Stimulated activated CD4-positive, alpha-beta T cell treated with anti-CD3 and anti-CD28 coated beads, Interleukin-2, amount 100 ng/mL, for 48 hours (primary cell): ENCODE data around the gene SYNE2.
A peak's percentile ranks its signal among the peaks of the same experiment; 100 is the strongest.

Experiments used
- DNase-seq, 2 donors: peaks; one replicate each; pipeline ENCODE4 v3.0.0-alpha.2; 2020

Gene SYNE2

GRCh38 chr14:64225151-64225757 lies 372.4 kb downstream of the SYNE2 start:
- no peak for DNase-seq

- DNase-seq: no peak
Measured at GRCh38 chr14:64227856-64228255, 375.1 kb downstream of the SYNE2 start.

GRCh38 chr14:64229489-64229888 lies 376.7 kb downstream of the SYNE2 start:
- DNase-seq: no peak

GRCh38 chr14:64232095-64232838 lies 379.5 kb downstream of the SYNE2 start:
- DNase-seq: peak in 1 of 2 donors; percentile 8

GRCh38 chr14:64232944-64233343 lies 380.1 kb downstream of the SYNE2 start:
- no peak for DNase-seq

- no peak for DNase-seq
Measured at GRCh38 chr14:64233531-64234190, 380.9 kb downstream of the SYNE2 start.

GRCh38 chr14:64234877-64235651 lies 382.3 kb downstream of the SYNE2 start:
- no peak for DNase-seq

GRCh38 chr14:64235652-64236640 lies 383.1 kb downstream of the SYNE2 start:
- no peak for DNase-seq

GRCh38 chr14:64238049-64238448 lies 385.2 kb downstream of the SYNE2 start:
- no peak for DNase-seq

GRCh38 chr14:64238631-64239030 lies 385.8 kb downstream of the SYNE2 start:
- DNase-seq: no peak

- DNase-seq: no peak
Measured at GRCh38 chr14:64244279-64244678, 391.5 kb downstream of the SYNE2 start.

GRCh38 chr14:64245491-64245890 lies 392.7 kb downstream of the SYNE2 start:
- no peak for DNase-seq

- no peak for DNase-seq
Measured at GRCh38 chr14:64246688-64247087, 393.9 kb downstream of the SYNE2 start.

- DNase-seq: no peak
Measured at GRCh38 chr14:64247195-64247594, 394.4 kb downstream of the SYNE2 start.

- no peak for DNase-seq
Measured at GRCh38 chr14:64248689-64249088, 395.9 kb downstream of the SYNE2 start.

GRCh38 chr14:64249363-64249762 lies 396.6 kb downstream of the SYNE2 start:
- no peak for DNase-seq

- DNase-seq: no peak
Measured at GRCh38 chr14:64253672-64254071, 400.9 kb downstream of the SYNE2 start.

- DNase-seq: no peak
Measured at GRCh38 chr14:64255756-64256155, 403.0 kb downstream of the SYNE2 start.

- DNase-seq: no peak
Measured at GRCh38 chr14:64260418-64260817, 407.6 kb downstream of the SYNE2 start.

- DNase-seq: no peak
Measured at GRCh38 chr14:64265222-64265621, 412.4 kb downstream of the SYNE2 start.

GRCh38 chr14:64266239-64266638 lies 413.4 kb downstream of the SYNE2 start:
- no peak for DNase-seq

- DNase-seq: no peak
Measured at GRCh38 chr14:64272019-64272418, 419.2 kb downstream of the SYNE2 start.
